ENCODE measurements around the gene TCF4. TPM values are rescaled to one million over a fixed set of nuclear protein-coding genes. Genes with fewer than 3 reads are reported as not detected.

Gene TCF4
- total RNA-seq, 1 donor: 27.5 TPM

GRCh38 chr18:55319459-55320193, 268.4 kb downstream of the TCF4 start:
- no peak overlapping the region for H3K4me3 ChIP-seq (ENCODE audit: low read length)

GRCh38 chr18:55318951-55319441, 269.0 kb downstream of the TCF4 start:
- Histone ChIP-seq H3K4me3 (ENCODE audit: low read length) (no peak overlapping the region), H3K27me3 (ENCODE audit: insufficient read depth, low read length) (peaks cover 6% of the 10 kb centered on the region), H3K9me3 (ENCODE audit: low read depth, low read length) (no peaks in the 10 kb centered on the region), H3K4me1 (ENCODE audit: insufficient read depth, low read length) (peaks cover 13% of the 10 kb centered on the region)

More at GRCh38 chr18:55319459-55320193, 268.4 kb downstream of the TCF4 start:
- Histone ChIP-seq H3K9me3 (ENCODE audit: low read depth, low read length) (no peaks in the 10 kb centered on the region), H3K4me1 (ENCODE audit: insufficient read depth, low read length) (peaks cover 13% of the 10 kb centered on the region), H3K27me3 (ENCODE audit: insufficient read depth, low read length) (peaks cover 6% of the 10 kb centered on the region)

- Histone ChIP-seq H3K9me3 (ENCODE audit: low read depth, low read length) (no peaks in the 10 kb centered on the region), H3K4me1 (ENCODE audit: insufficient read depth, low read length) (peaks cover 9% of the 10 kb centered on the region), H3K4me3 (ENCODE audit: low read length) (no peak overlapping the region), H3K27me3 (ENCODE audit: insufficient read depth, low read length) (no peaks in the 10 kb centered on the region)
Observed at GRCh38 chr18:55317864-55318263, 270.1 kb downstream of the TCF4 start.

GRCh38 chr18:55317324-55317723, 270.7 kb downstream of the TCF4 start:
- Histone ChIP-seq H3K4me1 (ENCODE audit: insufficient read depth, low read length) (peaks cover 4% of the 10 kb centered on the region), H3K4me3 (ENCODE audit: low read length) (no peak overlapping the region), H3K9me3 (ENCODE audit: low read depth, low read length) (no peaks in the 10 kb centered on the region), H3K27me3 (ENCODE audit: insufficient read depth, low read length) (no peaks in the 10 kb centered on the region)

GRCh38 chr18:55316486-55317184, 271.4 kb downstream of the TCF4 start:
- Histone ChIP-seq H3K27me3 (ENCODE audit: insufficient read depth, low read length) (no peaks in the 10 kb centered on the region), H3K4me3 (ENCODE audit: low read length) (no peak overlapping the region), H3K4me1 (ENCODE audit: insufficient read depth, low read length) (peaks cover 4% of the 10 kb centered on the region), H3K9me3 (ENCODE audit: low read depth, low read length) (no peaks in the 10 kb centered on the region)

- Histone ChIP-seq H3K27me3 (ENCODE audit: insufficient read depth, low read length) (no peaks in the 10 kb centered on the region), H3K4me3 (ENCODE audit: low read length) (no peak overlapping the region), H3K4me1 (ENCODE audit: insufficient read depth, low read length) (peaks cover 4% of the 10 kb centered on the region), H3K9me3 (ENCODE audit: low read depth, low read length) (no peaks in the 10 kb centered on the region)
Observed at GRCh38 chr18:55314615-55315237, 273.3 kb downstream of the TCF4 start.

GRCh38 chr18:55314031-55314430, 274.0 kb downstream of the TCF4 start:
- no peaks in the 10 kb centered on the region for H3K27me3 ChIP-seq (ENCODE audit: insufficient read depth, low read length)
- no peak overlapping the region for H3K4me3 ChIP-seq (ENCODE audit: low read length)
- H3K9me3 ChIP-seq (ENCODE audit: low read depth, low read length): no peaks in the 10 kb centered on the region
- H3K4me1 ChIP-seq (ENCODE audit: insufficient read depth, low read length): peaks cover 4% of the 10 kb centered on the region

- Histone ChIP-seq H3K9me3 (ENCODE audit: low read depth, low read length) (no peaks in the 10 kb centered on the region), H3K27me3 (ENCODE audit: insufficient read depth, low read length) (no peaks in the 10 kb centered on the region), H3K4me1 (ENCODE audit: insufficient read depth, low read length) (no peaks in the 10 kb centered on the region), H3K4me3 (ENCODE audit: low read length) (no peak overlapping the region)
Observed at GRCh38 chr18:55310863-55311262, 277.1 kb downstream of the TCF4 start.

GRCh38 chr18:55310044-55310676, 277.8 kb downstream of the TCF4 start:
- Histone ChIP-seq H3K4me3 (ENCODE audit: low read length) (no peak overlapping the region), H3K27me3 (ENCODE audit: insufficient read depth, low read length) (no peaks in the 10 kb centered on the region), H3K4me1 (ENCODE audit: insufficient read depth, low read length) (no peaks in the 10 kb centered on the region), H3K9me3 (ENCODE audit: low read depth, low read length) (no peaks in the 10 kb centered on the region)

- no peaks in the 10 kb centered on the region for H3K27me3 ChIP-seq (ENCODE audit: insufficient read depth, low read length)
- no peaks in the 10 kb centered on the region for H3K9me3 ChIP-seq (ENCODE audit: low read depth, low read length)
- H3K4me3 ChIP-seq (ENCODE audit: low read length): no peak overlapping the region
- no peaks in the 10 kb centered on the region for H3K4me1 ChIP-seq (ENCODE audit: insufficient read depth, low read length)
Observed at GRCh38 chr18:55309249-55309648, 278.7 kb downstream of the TCF4 start.

- Histone ChIP-seq H3K9me3 (ENCODE audit: low read depth, low read length) (no peaks in the 10 kb centered on the region), H3K4me1 (ENCODE audit: insufficient read depth, low read length) (no peaks in the 10 kb centered on the region), H3K4me3 (ENCODE audit: low read length) (no peak overlapping the region)
Observed at GRCh38 chr18:55307505-55307904, 280.5 kb downstream of the TCF4 start.

GRCh38 chr18:55306359-55307024, 281.5 kb downstream of the TCF4 start:
- Histone ChIP-seq H3K27me3 (ENCODE audit: insufficient read depth, low read length) (no peaks in the 10 kb centered on the region), H3K4me1 (ENCODE audit: insufficient read depth, low read length) (no peaks in the 10 kb centered on the region), H3K4me3 (ENCODE audit: low read length) (no peak overlapping the region), H3K9me3 (ENCODE audit: low read depth, low read length) (no peaks in the 10 kb centered on the region)

More at GRCh38 chr18:55307505-55307904, 280.5 kb downstream of the TCF4 start:
- no peaks in the 10 kb centered on the region for H3K27me3 ChIP-seq (ENCODE audit: insufficient read depth, low read length)

GRCh38 chr18:55302167-55302833, 285.7 kb downstream of the TCF4 start:
- H3K9me3 ChIP-seq (ENCODE audit: low read depth, low read length): no peaks in the 10 kb centered on the region
- no peaks in the 10 kb centered on the region for H3K27me3 ChIP-seq (ENCODE audit: insufficient read depth, low read length)
- no peaks in the 10 kb centered on the region for H3K4me1 ChIP-seq (ENCODE audit: insufficient read depth, low read length)
- no peak overlapping the region for H3K4me3 ChIP-seq (ENCODE audit: low read length)

- no peaks in the 10 kb centered on the region for H3K27me3 ChIP-seq (ENCODE audit: insufficient read depth, low read length)
- no peak overlapping the region for H3K4me3 ChIP-seq (ENCODE audit: low read length)
- no peaks in the 10 kb centered on the region for H3K9me3 ChIP-seq (ENCODE audit: low read depth, low read length)
- H3K4me1 ChIP-seq (ENCODE audit: insufficient read depth, low read length): no peaks in the 10 kb centered on the region
Observed at GRCh38 chr18:55301824-55302166, 286.2 kb downstream of the TCF4 start.

All from mononuclear cell (primary cell).